PFSK-1 (cell line): ENCODE data around the gene EFHD1.

ENCODE experiments used
- FOXP2 ChIP-seq: optimal IDR thresholded peaks from 2 replicates; pipeline ENCODE3; 2011; ENCODE audit warnings: borderline replicate concordance, control low read depth, inconsistent platforms; ENCODE audit not compliant: insufficient read depth; ENCODE audit errors: extremely low read length, extremely low read depth
- POLR2AphosphoS5 ChIP-seq: IDR thresholded peaks from 2 replicates; pipeline ENCODE4 v1.6.1; 2012; ENCODE audit warnings: low read depth, mild to moderate bottlenecking, control low read depth, low read length, moderate library complexity
- REST ChIP-seq, 2 experiments: IDR thresholded peaks; 2 replicates each; pipeline versions ENCODE4 v1.6.1 to v1.8.0; 2011 to 2012; ENCODE audit warnings: low read depth in 2 of 2, low read length in 2 of 2, control low read depth in 1 of 2, inconsistent platforms in 1 of 2, mild to moderate bottlenecking in 1 of 2, moderate library complexity in 1 of 2; ENCODE audit not compliant: insufficient read depth in 1 of 2
- SIN3A ChIP-seq: IDR thresholded peaks from 2 replicates; pipeline ENCODE4 v1.6.1; 2012; ENCODE audit warnings: mild to moderate bottlenecking, low read length, moderate library complexity, borderline replicate concordance; ENCODE audit not compliant: insufficient read depth
- TAF1 ChIP-seq: IDR thresholded peaks from 2 replicates; pipeline ENCODE4 v1.6.1; 2012; ENCODE audit warnings: low read length, control low read depth, borderline replicate concordance; ENCODE audit not compliant: insufficient read depth

GRCh38 chr2:232652505-232652851 lies 19.1 kb downstream of the EFHD1 start:
- TF ChIP-seq REST (IDR thresholded peaks at IDR 0.05; ENCODE audit: insufficient read depth in 1 of 2, low read depth in 2 of 2, low read length in 2 of 2) (no peak), POLR2AphosphoS5 (no peak), TAF1 (no peak), SIN3A (no peak), FOXP2 (no peak)
